ENCODE measurements around the gene ATP8B3.

Gene ATP8B3

GRCh38 chr19:1747285-1748114, 64.6 kb downstream of the ATP8B3 start:
- no peak overlapping the region for H3K9ac ChIP-seq (ENCODE audit: low read length)
- H3K9me3 ChIP-seq (ENCODE audit: low read length), result no peaks in the 10 kb centered on the region
- H3K27ac ChIP-seq (ENCODE audit: low read depth, low read length), result no peak overlapping the region
- no peaks in the 10 kb centered on the region for H3K4me1 ChIP-seq (ENCODE audit: insufficient read depth, low read length)
- no peak overlapping the region for H3K4me3 ChIP-seq (ENCODE audit: low read depth in 1 of 2, low read length in 2 of 2)
- H3K27me3 ChIP-seq (ENCODE audit: control insufficient read depth in 1 of 2, insufficient read depth in 2 of 2, low read length in 2 of 2), result peaks cover 54 to 92% of the 10 kb centered on the region in 2 donors
- no peaks in the 10 kb centered on the region for H3K36me3 ChIP-seq (ENCODE audit: insufficient read depth, low read length)

DNA sequence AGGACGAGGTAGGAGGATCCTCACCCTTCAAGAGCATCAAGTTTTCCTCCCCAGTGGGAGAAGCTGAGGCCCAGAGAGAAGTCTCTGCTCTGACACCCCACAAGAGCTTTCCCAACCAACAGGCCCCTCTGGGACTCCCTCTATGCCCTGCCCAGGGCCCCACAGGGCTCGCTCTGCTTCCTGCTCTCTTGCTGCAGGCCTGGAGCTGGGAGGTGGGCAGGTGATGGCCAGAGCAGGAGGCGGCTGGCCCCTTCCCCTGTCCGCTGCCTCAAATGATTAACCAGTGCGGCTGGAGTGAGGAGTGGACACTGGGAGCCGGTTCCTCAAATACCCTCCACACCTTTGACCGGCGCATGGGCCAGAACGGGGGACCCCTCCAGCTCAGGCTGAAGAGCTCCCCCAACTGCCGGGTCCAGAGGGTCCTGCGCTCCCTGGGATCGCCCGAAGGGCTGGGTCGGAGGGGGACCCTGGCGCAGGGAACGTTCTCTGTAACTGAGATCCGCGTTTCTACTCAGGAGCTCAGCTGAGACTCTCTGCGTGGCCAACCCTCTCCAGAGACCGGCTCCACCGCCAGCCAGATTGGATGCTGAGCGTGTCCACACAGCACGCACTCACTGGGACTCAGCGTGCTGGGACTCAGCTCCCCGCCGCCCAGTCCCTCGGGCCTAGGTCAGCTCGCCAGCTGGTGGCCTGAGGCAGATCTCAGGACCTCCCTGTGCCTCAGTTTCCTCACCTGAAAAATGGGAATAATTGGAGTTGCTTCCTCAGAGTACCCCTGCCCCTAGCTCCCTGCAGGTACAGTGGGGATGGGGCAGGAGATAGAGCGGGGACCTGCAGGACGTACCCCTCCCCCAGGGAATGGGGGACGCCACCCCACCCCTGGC, 65.4 kb downstream of the ATP8B3 start:
- Histone ChIP-seq H3K4me3 (ENCODE audit: low read depth in 1 of 2, low read length in 2 of 2) (no peak overlapping the region), H3K36me3 (ENCODE audit: insufficient read depth, low read length) (no peaks in the 10 kb centered on the region), H3K27ac (ENCODE audit: low read depth, low read length) (no peak overlapping the region), H3K9ac (ENCODE audit: low read length) (no peak overlapping the region), H3K9me3 (ENCODE audit: low read length) (no peaks in the 10 kb centered on the region), H3K4me1 (ENCODE audit: insufficient read depth, low read length) (no peaks in the 10 kb centered on the region), H3K27me3 (ENCODE audit: control insufficient read depth in 1 of 2, insufficient read depth in 2 of 2, low read length in 2 of 2) (peaks cover 49 to 84% of the 10 kb centered on the region in 2 donors)

- Histone ChIP-seq H3K27me3 (ENCODE audit: control insufficient read depth in 1 of 2, insufficient read depth in 2 of 2, low read length in 2 of 2) (peaks cover 40 to 73% of the 10 kb centered on the region in 2 donors), H3K9me3 (ENCODE audit: low read length) (no peaks in the 10 kb centered on the region), H3K36me3 (ENCODE audit: insufficient read depth, low read length) (no peaks in the 10 kb centered on the region), H3K9ac (ENCODE audit: low read length) (no peak overlapping the region), H3K4me1 (ENCODE audit: insufficient read depth, low read length) (no peaks in the 10 kb centered on the region), H3K4me3 (ENCODE audit: low read depth in 1 of 2, low read length in 2 of 2) (no peak overlapping the region), H3K27ac (ENCODE audit: low read depth, low read length) (no peak overlapping the region)
Measured at GRCh38 chr19:1745589-1746031, 66.5 kb downstream of the ATP8B3 start.

- no peak overlapping the region for H3K4me3 ChIP-seq (ENCODE audit: low read depth in 1 of 2, low read length in 2 of 2)
- peaks cover 34 to 67% of the 10 kb centered on the region in 2 donors for H3K27me3 ChIP-seq (ENCODE audit: control insufficient read depth in 1 of 2, insufficient read depth in 2 of 2, low read length in 2 of 2)
- H3K36me3 ChIP-seq (ENCODE audit: insufficient read depth, low read length), result no peaks in the 10 kb centered on the region
- H3K9ac ChIP-seq (ENCODE audit: low read length), result no peak overlapping the region
- no peak overlapping the region for H3K27ac ChIP-seq (ENCODE audit: low read depth, low read length)
- H3K9me3 ChIP-seq (ENCODE audit: low read length), result no peaks in the 10 kb centered on the region
- no peaks in the 10 kb centered on the region for H3K4me1 ChIP-seq (ENCODE audit: insufficient read depth, low read length)
Measured at GRCh38 chr19:1744822-1745563, 67.1 kb downstream of the ATP8B3 start.

DNA sequence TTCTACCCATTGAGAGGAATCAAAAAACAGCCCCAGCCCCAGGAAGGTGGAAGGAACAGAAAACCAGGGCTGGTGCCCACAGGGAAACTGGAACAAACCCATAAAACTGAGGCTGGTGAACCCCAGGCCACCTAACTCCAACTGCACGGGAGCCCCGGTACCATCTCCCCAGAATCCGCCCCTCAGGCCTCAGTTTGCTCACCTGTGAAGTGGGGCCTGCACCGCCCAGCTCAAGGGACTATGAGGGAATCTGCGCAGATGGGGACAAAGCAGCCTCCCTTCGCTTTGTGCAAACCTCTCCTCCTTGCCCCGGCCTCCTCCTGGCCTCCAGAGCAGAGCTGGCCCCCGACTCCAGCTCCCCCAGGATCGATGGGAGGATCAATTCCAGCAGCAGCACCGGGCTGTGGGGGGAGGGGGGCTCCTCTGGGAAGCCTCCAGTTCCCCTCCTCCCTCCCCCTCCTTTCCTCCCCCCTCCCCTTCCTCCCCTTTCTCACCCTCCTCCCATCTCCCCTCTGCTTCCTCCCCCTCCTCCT, 67.9 kb downstream of the ATP8B3 start:
- H3K4me1 ChIP-seq (ENCODE audit: insufficient read depth, low read length), result no peaks in the 10 kb centered on the region
- no peak overlapping the region for H3K27ac ChIP-seq (ENCODE audit: low read depth, low read length)
- H3K36me3 ChIP-seq (ENCODE audit: insufficient read depth, low read length), result no peaks in the 10 kb centered on the region
- no peaks in the 10 kb centered on the region for H3K9me3 ChIP-seq (ENCODE audit: low read length)
- H3K27me3 ChIP-seq (ENCODE audit: control insufficient read depth in 1 of 2, insufficient read depth in 2 of 2, low read length in 2 of 2), result peaks cover 33 to 59% of the 10 kb centered on the region in 2 donors
- no peak overlapping the region for H3K9ac ChIP-seq (ENCODE audit: low read length)
- no peak overlapping the region for H3K4me3 ChIP-seq (ENCODE audit: low read depth in 1 of 2, low read length in 2 of 2)

GRCh38 chr19:1742989-1743696, 68.9 kb downstream of the ATP8B3 start:
- no peaks in the 10 kb centered on the region for H3K9me3 ChIP-seq (ENCODE audit: low read length)
- H3K4me3 ChIP-seq (ENCODE audit: low read depth in 1 of 2, low read length in 2 of 2), result no peak overlapping the region
- no peak overlapping the region for H3K27ac ChIP-seq (ENCODE audit: low read depth, low read length)
- no peaks in the 10 kb centered on the region for H3K36me3 ChIP-seq (ENCODE audit: insufficient read depth, low read length)
- peaks cover 25 to 49% of the 10 kb centered on the region in 2 donors for H3K27me3 ChIP-seq (ENCODE audit: control insufficient read depth in 1 of 2, insufficient read depth in 2 of 2, low read length in 2 of 2)
- H3K9ac ChIP-seq (ENCODE audit: low read length), result no peak overlapping the region
- H3K4me1 ChIP-seq (ENCODE audit: insufficient read depth, low read length), result no peaks in the 10 kb centered on the region

DNA sequence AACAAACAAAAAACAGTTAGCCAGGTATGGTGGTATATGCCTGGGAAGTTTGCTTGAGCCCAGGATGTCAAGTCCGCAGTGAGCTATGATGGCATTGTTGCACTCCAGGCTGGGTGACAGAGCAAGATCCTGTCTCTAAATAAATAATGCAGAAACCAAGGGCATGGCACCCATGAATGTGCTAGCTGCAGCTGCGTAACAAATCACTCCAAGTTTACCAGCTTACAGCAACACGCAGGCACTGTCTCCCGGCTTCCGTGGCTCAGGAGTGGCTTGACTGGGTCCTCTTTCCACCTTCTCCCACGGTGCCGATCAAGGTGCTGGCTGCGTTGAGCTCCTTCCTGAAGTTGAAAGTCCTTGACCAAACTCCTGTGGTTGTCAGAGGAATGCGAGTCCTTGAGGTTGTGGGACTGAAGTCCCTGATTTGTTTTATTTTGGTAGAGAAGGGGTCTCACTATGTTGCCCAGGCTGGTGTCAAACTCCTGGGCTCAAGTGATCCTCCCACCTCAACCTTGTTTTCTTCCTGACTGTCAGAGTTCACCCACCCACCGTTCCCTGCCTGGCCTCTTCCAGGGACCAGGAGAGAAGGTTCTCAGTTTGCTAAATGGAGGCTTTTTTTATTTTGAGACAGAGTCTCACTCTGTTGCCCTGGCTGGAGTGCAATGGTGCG, 72.0 kb downstream of the ATP8B3 start:
- no peaks in the 10 kb centered on the region for H3K36me3 ChIP-seq (ENCODE audit: insufficient read depth, low read length)
- H3K9me3 ChIP-seq (ENCODE audit: low read length), result no peaks in the 10 kb centered on the region
- H3K9ac ChIP-seq (ENCODE audit: low read length), result no peak overlapping the region
- no peak overlapping the region for H3K4me3 ChIP-seq (ENCODE audit: low read depth in 1 of 2, low read length in 2 of 2)
- no peak overlapping the region for H3K27ac ChIP-seq (ENCODE audit: low read depth, low read length)
- peaks cover 4 to 46% of the 10 kb centered on the region in 2 donors for H3K27me3 ChIP-seq (ENCODE audit: control insufficient read depth in 1 of 2, insufficient read depth in 2 of 2, low read length in 2 of 2)
- H3K4me1 ChIP-seq (ENCODE audit: insufficient read depth, low read length), result no peaks in the 10 kb centered on the region

- peaks cover 0 to 41% of the 10 kb centered on the region in 2 donors for H3K27me3 ChIP-seq (ENCODE audit: control insufficient read depth in 1 of 2, insufficient read depth in 2 of 2, low read length in 2 of 2)
Measured at GRCh38 chr19:1736927-1737326, 75.1 kb downstream of the ATP8B3 start.

DNA sequence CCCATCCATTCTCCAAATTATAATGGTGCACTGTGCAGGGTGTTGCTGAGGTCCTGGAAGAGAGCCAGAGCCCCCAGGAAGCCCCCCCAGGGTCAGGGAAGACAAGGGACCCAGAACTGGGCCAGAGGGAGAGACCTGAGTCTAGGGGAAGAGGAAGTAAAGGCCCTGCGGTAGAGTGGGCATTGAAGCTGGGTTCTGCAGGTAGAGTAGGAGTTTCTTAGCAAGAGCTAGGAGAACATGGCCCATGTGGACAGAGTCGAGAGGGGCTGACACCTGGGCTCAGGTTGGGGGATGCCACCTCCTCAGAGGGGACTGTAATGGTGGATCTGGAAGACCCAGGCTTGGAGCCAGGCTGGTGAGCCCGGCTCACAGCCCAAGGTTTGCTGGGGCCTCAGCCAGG, 75.8 kb downstream of the ATP8B3 start:
- peaks cover 0 to 41% of the 10 kb centered on the region in 2 donors for H3K27me3 ChIP-seq (ENCODE audit: control insufficient read depth in 1 of 2, insufficient read depth in 2 of 2, low read length in 2 of 2)
- H3K9me3 ChIP-seq (ENCODE audit: low read length), result no peaks in the 10 kb centered on the region
- no peaks in the 10 kb centered on the region for H3K4me1 ChIP-seq (ENCODE audit: insufficient read depth, low read length)
- no peak overlapping the region for H3K27ac ChIP-seq (ENCODE audit: low read depth, low read length)
- no peak overlapping the region for H3K4me3 ChIP-seq (ENCODE audit: low read depth in 1 of 2, low read length in 2 of 2)
- no peak overlapping the region for H3K9ac ChIP-seq (ENCODE audit: low read length)
- H3K36me3 ChIP-seq (ENCODE audit: insufficient read depth, low read length), result no peaks in the 10 kb centered on the region

More at GRCh38 chr19:1736927-1737326, 75.1 kb downstream of the ATP8B3 start:
- no peak overlapping the region for H3K27ac ChIP-seq (ENCODE audit: low read depth, low read length)
- H3K36me3 ChIP-seq (ENCODE audit: insufficient read depth, low read length), result no peaks in the 10 kb centered on the region
- H3K9ac ChIP-seq (ENCODE audit: low read length), result no peak overlapping the region
- no peak overlapping the region for H3K4me3 ChIP-seq (ENCODE audit: low read depth in 1 of 2, low read length in 2 of 2)
- H3K4me1 ChIP-seq (ENCODE audit: insufficient read depth, low read length), result no peaks in the 10 kb centered on the region
- H3K9me3 ChIP-seq (ENCODE audit: low read length), result no peaks in the 10 kb centered on the region

- H3K27ac ChIP-seq (ENCODE audit: low read depth, low read length), result no peak overlapping the region
- no peaks in the 10 kb centered on the region for H3K9me3 ChIP-seq (ENCODE audit: low read length)
- no peaks in the 10 kb centered on the region for H3K4me1 ChIP-seq (ENCODE audit: insufficient read depth, low read length)
- no peak overlapping the region for H3K4me3 ChIP-seq (ENCODE audit: low read depth in 1 of 2, low read length in 2 of 2)
- no peaks in the 10 kb centered on the region for H3K36me3 ChIP-seq (ENCODE audit: insufficient read depth, low read length)
- H3K9ac ChIP-seq (ENCODE audit: low read length), result no peak overlapping the region
- peaks cover 0 to 52% of the 10 kb centered on the region in 2 donors for H3K27me3 ChIP-seq (ENCODE audit: control insufficient read depth in 1 of 2, insufficient read depth in 2 of 2, low read length in 2 of 2)
Measured at GRCh38 chr19:1734321-1734966, 77.6 kb downstream of the ATP8B3 start.
